Duodenal mucosa (tissue), 2 donors: ENCODE results near the gene MEF2D.

ENCODE experiments used
- H3K27ac ChIP-seq: one replicate; pipeline ENCODE4 v1.7.0; 2013; ENCODE audit warnings: low read depth, low read length
- H3K27me3 ChIP-seq, 2 donors: one replicate each; pipeline ENCODE4 v1.7.0; 2013; ENCODE audit warnings: low read length in 2 of 2, control low read depth in 1 of 2; ENCODE audit not compliant: insufficient read depth in 2 of 2, control insufficient read depth in 1 of 2
- H3K36me3 ChIP-seq, 2 donors: one replicate each; pipeline ENCODE4 v1.7.0; 2013; ENCODE audit warnings: low read length in 2 of 2, control low read depth in 1 of 2; ENCODE audit not compliant: insufficient read depth in 2 of 2, control insufficient read depth in 1 of 2
- H3K4me1 ChIP-seq, 2 donors: one replicate each; pipeline ENCODE4 v1.7.0; 2013; ENCODE audit warnings: low read length in 2 of 2, control low read depth in 1 of 2; ENCODE audit not compliant: insufficient read depth in 2 of 2, control insufficient read depth in 1 of 2
- H3K4me3 ChIP-seq, 2 donors: one replicate each; pipeline ENCODE4 v1.7.0; 2013; ENCODE audit warnings: low read length in 2 of 2, low read depth in 1 of 2
- H3K9ac ChIP-seq, 2 donors: one replicate each; pipeline ENCODE4 v1.7.0; 2013; ENCODE audit warnings: low read length in 2 of 2, low read depth in 1 of 2
- H3K9me3 ChIP-seq, 2 donors: one replicate each; pipeline ENCODE4 v1.7.0; 2013; ENCODE audit warnings: low read length in 2 of 2, control low read depth in 1 of 2; ENCODE audit not compliant: control insufficient read depth in 1 of 2

MEF2D gene

DNA sequence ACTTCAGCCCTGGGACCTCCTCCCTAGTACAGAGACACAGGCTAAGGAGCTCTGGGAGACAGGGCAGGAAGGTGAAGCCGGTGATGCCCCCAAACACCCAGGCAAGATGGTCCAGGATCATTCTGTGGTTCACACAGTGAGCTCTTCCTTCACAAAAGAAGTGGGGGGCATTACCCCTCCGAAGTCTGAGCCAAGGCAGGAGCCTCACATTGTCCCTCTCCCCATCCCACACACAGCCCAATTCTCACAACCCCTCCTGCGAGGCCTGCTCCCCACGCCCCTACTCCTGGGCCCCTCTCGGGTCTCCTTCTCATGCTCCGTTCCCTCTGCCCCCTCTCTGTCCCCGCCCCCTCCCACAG lies 10.7 kb downstream of the MEF2D start:
- peak overlapping the region; percentile 41 to 55 for H3K9ac ChIP-seq
- H3K27ac ChIP-seq, result peak overlapping the region; percentile 46
- H3K4me1 ChIP-seq, result peaks cover 79 to 89% of the 10 kb centered on the region in 2 donors
- H3K27me3 ChIP-seq, result no peaks in the 10 kb centered on the region
- H3K4me3 ChIP-seq, result peak overlapping the region in 1 of 2 donors; percentile 9
- H3K36me3 ChIP-seq, result peaks cover 8 to 29% of the 10 kb centered on the region in 2 donors
- H3K9me3 ChIP-seq, result no peaks in the 10 kb centered on the region

DNA sequence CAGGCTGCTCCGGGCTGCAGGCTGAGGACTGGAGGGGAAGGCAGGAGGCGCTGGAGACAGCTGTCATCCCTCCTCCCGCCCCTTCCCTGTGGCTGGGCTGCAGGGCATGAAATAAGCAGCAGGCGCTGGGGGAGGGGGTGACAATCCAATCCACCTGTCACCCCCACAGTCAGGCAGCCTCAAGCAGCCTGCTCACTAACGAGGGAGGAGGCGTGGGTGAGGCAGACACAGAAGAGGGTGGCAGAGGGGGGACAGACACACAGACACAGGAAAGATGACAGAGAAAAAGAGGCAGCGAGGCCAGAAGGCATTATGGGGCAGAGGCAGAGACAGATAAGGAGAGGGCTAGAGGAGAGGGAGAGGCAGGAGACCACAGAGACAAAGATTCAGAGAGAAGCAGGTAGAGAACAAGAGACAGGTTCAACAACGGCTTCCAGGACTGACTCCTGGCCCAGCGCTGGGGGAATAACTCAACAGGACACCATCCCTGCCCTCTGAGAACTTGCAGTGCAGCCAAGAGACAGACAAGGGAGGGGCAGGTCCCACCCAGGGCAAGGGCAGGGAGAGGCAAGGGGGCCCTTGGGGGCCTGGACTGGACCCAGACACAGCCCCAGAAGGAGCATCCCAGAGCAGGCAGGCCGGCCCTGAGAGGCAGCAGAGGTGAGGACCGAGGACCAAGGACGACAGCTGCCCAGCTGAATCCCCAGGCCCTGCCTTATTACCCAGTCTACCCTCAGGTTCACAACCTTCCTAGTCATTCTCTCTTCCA lies 11.2 kb downstream of the MEF2D start:
- Histone ChIP-seq H3K27me3 (no peaks in the 10 kb centered on the region), H3K36me3 (peaks cover 3 to 24% of the 10 kb centered on the region in 2 donors), H3K4me3 (peak overlapping the region; percentile 18 to 44), H3K4me1 (peaks cover 75 to 89% of the 10 kb centered on the region in 2 donors), H3K27ac (peak overlapping the region; percentile 46), H3K9me3 (no peaks in the 10 kb centered on the region), H3K9ac (peak overlapping the region; percentile 41 to 55)

DNA sequence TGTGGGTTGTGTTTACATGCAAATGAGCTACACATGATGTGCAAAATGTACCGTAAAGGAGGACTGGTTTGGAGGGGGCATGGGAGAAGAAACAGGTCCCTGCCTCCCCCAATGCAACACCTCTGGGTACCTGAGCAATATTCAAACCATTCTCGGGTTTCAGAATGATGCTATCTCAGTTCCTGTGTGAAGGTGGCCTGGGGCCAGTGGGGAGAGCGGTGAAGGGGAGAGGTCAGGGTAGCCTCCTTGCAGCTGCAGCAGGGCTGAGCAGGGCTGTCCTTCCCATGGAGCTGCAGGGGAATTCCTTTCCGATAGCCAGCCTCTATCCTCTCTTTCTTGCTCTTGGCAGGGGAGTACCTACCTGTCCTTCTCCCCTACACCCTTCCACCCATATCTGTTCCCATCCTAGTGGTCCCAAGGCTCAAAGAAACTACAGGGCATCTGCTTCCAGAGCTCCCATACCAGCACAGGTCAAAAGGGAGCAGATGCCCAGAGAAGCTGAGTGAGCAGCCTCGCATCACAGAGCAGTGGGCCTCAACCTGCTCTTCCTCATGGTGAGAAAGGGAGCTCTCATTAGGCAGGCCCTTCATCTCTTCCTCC lies 11.9 kb downstream of the MEF2D start:
- Histone ChIP-seq H3K27ac (no peak overlapping the region), H3K4me1 (peaks cover 68 to 85% of the 10 kb centered on the region in 2 donors), H3K36me3 (peaks cover 3 to 23% of the 10 kb centered on the region in 2 donors), H3K4me3 (peak overlapping the region; percentile 18 to 44), H3K27me3 (no peaks in the 10 kb centered on the region), H3K9me3 (no peaks in the 10 kb centered on the region), H3K9ac (peak overlapping the region; percentile 41 to 55)

DNA sequence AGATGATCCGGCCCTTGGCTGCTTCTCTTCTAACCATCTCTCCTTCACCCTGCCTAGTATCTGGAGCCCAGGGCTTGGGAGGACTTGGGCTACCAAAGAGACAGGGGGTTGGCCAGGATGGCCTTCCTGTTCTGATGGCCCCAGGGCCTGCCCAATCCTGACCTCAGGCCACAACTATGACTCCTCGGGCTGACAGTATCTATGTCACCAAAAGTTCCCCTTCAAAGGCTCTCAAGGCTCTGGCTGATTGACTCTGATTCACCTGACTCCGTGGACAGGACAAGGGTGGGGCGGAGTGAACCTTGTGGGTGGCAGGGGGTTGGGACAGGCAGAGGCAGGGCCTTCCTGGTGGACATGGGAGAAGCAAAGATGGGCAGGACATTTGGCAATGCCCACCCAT lies 12.7 kb downstream of the MEF2D start:
- H3K9me3 ChIP-seq, result no peaks in the 10 kb centered on the region
- no peak overlapping the region for H3K4me3 ChIP-seq
- H3K27ac ChIP-seq, result no peak overlapping the region
- H3K4me1 ChIP-seq, result peaks cover 60 to 77% of the 10 kb centered on the region in 2 donors
- peak overlapping the region in 1 of 2 donors; percentile 3 for H3K9ac ChIP-seq
- H3K36me3 ChIP-seq, result peaks cover 5 to 31% of the 10 kb centered on the region in 2 donors
- no peaks in the 10 kb centered on the region for H3K27me3 ChIP-seq

DNA sequence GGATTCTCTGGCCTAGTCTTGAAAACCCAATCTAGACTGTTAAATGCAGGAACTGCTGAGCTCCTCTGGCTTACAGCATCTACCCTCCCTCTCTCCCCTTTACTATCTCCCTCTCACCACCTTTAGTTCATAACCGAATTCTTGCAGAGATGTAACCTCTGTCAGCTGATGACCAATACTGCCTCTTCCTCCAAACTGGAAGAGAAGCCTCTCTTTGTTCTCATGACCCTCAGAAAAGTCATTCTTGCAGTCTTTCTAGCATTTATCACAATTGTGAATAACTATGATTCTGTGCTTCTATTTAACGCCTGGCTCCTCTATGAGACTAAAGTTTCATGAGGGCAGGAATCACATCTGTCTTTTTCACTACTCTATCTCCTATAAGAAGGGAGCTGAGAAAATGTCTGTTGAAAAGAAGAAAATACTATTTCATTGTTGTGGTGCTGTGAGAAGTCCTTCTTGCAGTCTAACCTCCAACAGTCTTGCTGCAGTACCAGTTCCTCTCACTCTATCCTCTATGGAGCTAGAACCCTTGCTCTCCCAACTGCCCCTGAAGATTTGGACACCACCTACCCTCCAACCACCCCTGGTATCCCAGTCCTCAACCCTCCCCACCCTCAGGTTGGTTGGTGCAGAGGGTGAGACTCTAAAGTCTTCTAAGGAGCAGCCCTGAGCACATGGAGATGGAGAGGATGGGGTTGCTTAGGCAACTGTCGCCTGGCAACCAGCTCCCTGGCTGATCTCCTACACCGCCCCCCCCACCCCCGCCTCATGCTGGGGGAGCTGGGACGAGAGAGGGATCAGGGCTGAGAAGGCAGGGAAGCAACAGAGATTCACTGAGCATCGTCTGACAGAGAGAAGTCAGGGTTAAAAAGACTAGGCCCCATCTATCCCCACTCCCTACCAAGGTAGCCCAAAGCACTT lies 13.9 kb downstream of the MEF2D start:
- Histone ChIP-seq H3K9ac (no peak overlapping the region), H3K27me3 (no peaks in the 10 kb centered on the region), H3K4me3 (no peak overlapping the region), H3K36me3 (peaks cover 16 to 43% of the 10 kb centered on the region in 2 donors), H3K4me1 (peaks cover 50 to 71% of the 10 kb centered on the region in 2 donors), H3K27ac (no peak overlapping the region), H3K9me3 (no peaks in the 10 kb centered on the region)

DNA sequence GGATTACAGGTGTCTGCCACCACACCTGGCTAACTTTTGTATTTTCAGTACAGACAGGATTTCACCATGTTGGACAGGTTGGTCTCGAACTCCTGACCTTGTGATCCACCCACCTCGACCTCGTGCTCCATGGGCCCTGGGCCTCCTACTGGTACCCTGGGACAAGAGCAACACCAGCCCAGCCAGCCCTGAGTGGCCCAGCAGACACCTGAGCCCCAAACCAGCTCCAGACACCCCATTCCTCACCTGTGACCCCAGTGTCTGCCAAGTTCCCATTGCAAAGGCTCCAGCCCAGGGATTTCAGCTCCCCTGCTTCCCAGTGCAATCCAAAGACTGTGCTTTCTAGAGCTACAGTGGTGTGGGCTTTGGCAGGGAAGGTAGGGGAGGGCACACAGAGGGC lies 14.6 kb downstream of the MEF2D start:
- H3K9ac ChIP-seq, result no peak overlapping the region
- peaks cover 50 to 69% of the 10 kb centered on the region in 2 donors for H3K4me1 ChIP-seq
- no peak overlapping the region for H3K4me3 ChIP-seq
- H3K9me3 ChIP-seq, result no peaks in the 10 kb centered on the region
- H3K27me3 ChIP-seq, result no peaks in the 10 kb centered on the region
- no peak overlapping the region for H3K27ac ChIP-seq
- peaks cover 23 to 46% of the 10 kb centered on the region in 2 donors for H3K36me3 ChIP-seq

DNA sequence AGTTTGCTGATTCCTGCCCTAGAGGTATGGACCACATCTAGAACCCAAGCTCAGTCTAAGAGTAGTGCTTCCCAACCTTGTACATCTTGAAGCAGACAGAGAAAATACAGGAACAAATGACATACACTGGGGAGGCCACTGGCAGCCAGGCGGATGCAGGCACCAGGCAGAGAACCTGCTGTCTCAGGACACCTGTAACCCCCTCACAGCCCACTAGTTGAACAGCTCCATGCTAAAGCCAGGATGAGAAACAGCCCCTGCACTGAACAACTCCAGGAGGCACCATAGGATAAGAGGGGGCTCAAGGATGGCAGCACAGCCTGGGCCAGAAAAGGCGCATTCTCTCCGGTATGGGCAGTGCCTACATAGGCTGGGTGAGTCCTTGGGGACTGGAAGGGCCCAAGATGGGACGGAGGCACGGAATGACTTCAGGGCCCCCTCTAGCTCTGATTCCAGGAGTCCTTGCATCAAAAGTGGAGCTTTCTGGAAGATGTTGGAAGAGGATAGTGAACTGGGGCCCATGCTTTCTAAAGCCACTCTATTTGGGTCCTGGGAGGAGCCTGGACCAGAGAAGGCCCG lies 16.0 kb downstream of the MEF2D start:
- Histone ChIP-seq H3K27ac (no peak overlapping the region), H3K36me3 (peaks cover 35 to 60% of the 10 kb centered on the region in 2 donors), H3K27me3 (no peaks in the 10 kb centered on the region), H3K9ac (no peak overlapping the region), H3K4me3 (no peak overlapping the region), H3K4me1 (peaks cover 38 to 67% of the 10 kb centered on the region in 2 donors), H3K9me3 (no peaks in the 10 kb centered on the region)

DNA sequence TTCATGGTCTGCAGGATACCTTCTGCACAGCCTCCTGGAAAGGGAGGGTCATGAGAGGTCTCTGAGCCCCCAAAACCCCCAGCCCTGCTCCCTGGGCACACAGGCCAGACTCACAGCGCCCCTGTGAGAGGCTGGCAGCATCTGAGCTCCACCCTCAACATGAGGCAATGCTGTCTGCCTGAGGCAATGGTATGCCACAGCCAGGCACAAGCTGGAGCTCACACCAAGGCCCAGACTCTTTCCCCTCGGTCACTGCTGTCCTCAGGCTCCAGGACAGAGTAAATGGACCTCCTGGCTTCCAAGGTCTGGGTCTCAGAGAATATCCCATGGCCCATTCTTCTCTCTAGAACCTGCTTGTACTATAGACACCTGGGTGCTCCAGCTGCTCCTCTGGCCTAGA lies 17.2 kb downstream of the MEF2D start:
- Histone ChIP-seq H3K4me1 (peaks cover 27 to 55% of the 10 kb centered on the region in 2 donors), H3K9ac (no peak overlapping the region), H3K4me3 (no peak overlapping the region), H3K27me3 (no peaks in the 10 kb centered on the region), H3K36me3 (peaks cover 44 to 65% of the 10 kb centered on the region in 2 donors), H3K9me3 (no peaks in the 10 kb centered on the region), H3K27ac (no peak overlapping the region)

DNA sequence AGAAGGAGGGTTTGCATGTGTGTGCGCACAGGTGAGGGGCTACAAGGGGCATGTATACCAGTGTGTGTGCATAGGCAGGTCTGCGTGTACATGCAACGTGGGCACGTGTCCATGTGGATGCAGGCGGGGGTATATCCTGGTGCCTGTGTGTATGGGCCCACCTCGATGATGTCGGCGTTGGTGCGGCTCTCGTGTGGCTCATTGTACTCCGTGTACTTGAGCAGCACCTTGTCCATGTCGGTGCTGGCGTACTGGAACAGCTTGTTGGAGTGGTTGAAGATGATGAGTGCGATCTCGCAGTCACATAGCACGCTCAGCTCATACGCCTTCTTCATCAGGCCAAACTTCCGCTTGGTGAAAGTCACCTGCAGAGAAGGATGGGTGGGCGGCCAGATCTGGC lies 18.3 kb downstream of the MEF2D start:
- Histone ChIP-seq H3K27me3 (no peaks in the 10 kb centered on the region), H3K4me1 (peaks cover 23 to 52% of the 10 kb centered on the region in 2 donors), H3K9ac (no peak overlapping the region), H3K36me3 (peaks cover 49 to 70% of the 10 kb centered on the region in 2 donors), H3K4me3 (no peak overlapping the region), H3K27ac (no peak overlapping the region), H3K9me3 (no peaks in the 10 kb centered on the region)
